ENCODE data around the gene DYNLRB2.

The DYNLRB2 gene

GRCh38 chr16:80556481-80556880 lies 15.7 kb downstream of the DYNLRB2 start:
- Histone ChIP-seq H3F3A (ENCODE audit: low read depth) (0 out of 2 replicates have a peak, but pooled peaks cover 3% of the 10 kb centered on the region), H3K4me3 (ENCODE audit: low read length, poor library complexity, severe bottlenecking) (no peak overlapping the region), H3K36me3 (ENCODE audit: insufficient read depth, low read length) (no peaks in the 10 kb centered on the region), H3K79me2 (ENCODE audit: insufficient read depth, low read length) (no peaks in the 10 kb centered on the region), H2AFZ (ENCODE audit: low read length) (no peak overlapping the region), H4K20me1 (ENCODE audit: insufficient read depth, low read length, poor library complexity, severe bottlenecking) (no peaks in the 10 kb centered on the region), H3K4me2 (ENCODE audit: low read depth, low read length, poor library complexity, severe bottlenecking) (no peak overlapping the region), H3K27me3 (ENCODE audit: insufficient read depth, low read length, poor library complexity, severe bottlenecking) (no peaks in the 10 kb centered on the region), H3K9me2 (replicated peaks; ENCODE audit: low read depth, low read length) (no peaks in the 10 kb centered on the region), H3K4me1 (ENCODE audit: insufficient read depth, low read length, poor library complexity, severe bottlenecking) (peaks cover 44% of the 10 kb centered on the region), H3K9ac (ENCODE audit: low read depth, low read length, poor library complexity, severe bottlenecking) (no peak overlapping the region), H3K9me3 (ENCODE audit: insufficient read depth, low read depth, low read length) (no peaks in the 10 kb centered on the region)
- TF ChIP-seq CTCF (conservative IDR thresholded peaks at IDR 0.05; ENCODE audit: low read length) (no peak), EZH2phosphoT487 (IDR thresholded peaks at IDR 0.05; ENCODE audit: borderline replicate concordance) (no peak)

GRCh38 chr16:80557037-80557436 lies 16.2 kb downstream of the DYNLRB2 start:
- Histone ChIP-seq H3K27me3 (ENCODE audit: insufficient read depth, low read length, poor library complexity, severe bottlenecking) (no peaks in the 10 kb centered on the region), H3F3A (ENCODE audit: low read depth) (0 out of 2 replicates have a peak, but pooled peaks cover 3% of the 10 kb centered on the region), H4K20me1 (ENCODE audit: insufficient read depth, low read length, poor library complexity, severe bottlenecking) (no peaks in the 10 kb centered on the region), H2AFZ (ENCODE audit: low read length) (no peak overlapping the region), H3K4me3 (ENCODE audit: low read length, poor library complexity, severe bottlenecking) (no peak overlapping the region), H3K9me2 (replicated peaks; ENCODE audit: low read depth, low read length) (no peaks in the 10 kb centered on the region), H3K4me2 (ENCODE audit: low read depth, low read length, poor library complexity, severe bottlenecking) (no peak overlapping the region), H3K36me3 (ENCODE audit: insufficient read depth, low read length) (no peaks in the 10 kb centered on the region), H3K9ac (ENCODE audit: low read depth, low read length, poor library complexity, severe bottlenecking) (no peak overlapping the region), H3K4me1 (ENCODE audit: insufficient read depth, low read length, poor library complexity, severe bottlenecking) (peaks cover 48% of the 10 kb centered on the region), H3K79me2 (ENCODE audit: insufficient read depth, low read length) (no peaks in the 10 kb centered on the region), H3K9me3 (ENCODE audit: insufficient read depth, low read depth, low read length) (no peaks in the 10 kb centered on the region)
- TF ChIP-seq CTCF (conservative IDR thresholded peaks at IDR 0.05; ENCODE audit: low read length) = no peak

- H3F3A ChIP-seq (ENCODE audit: low read depth) = peaks cover 7% of the 10 kb centered on the region; the same call in 1 of the 2 replicates
- no peaks in the 10 kb centered on the region for H3K9me2 ChIP-seq (replicated peaks; ENCODE audit: low read depth, low read length)
- H3K36me3 ChIP-seq (ENCODE audit: insufficient read depth, low read length) = no peaks in the 10 kb centered on the region
- H2AFZ ChIP-seq (ENCODE audit: low read length) = no peak overlapping the region
- no peaks in the 10 kb centered on the region for H3K9me3 ChIP-seq (ENCODE audit: insufficient read depth, low read depth, low read length)
- no peaks in the 10 kb centered on the region for H3K27me3 ChIP-seq (ENCODE audit: insufficient read depth, low read length, poor library complexity, severe bottlenecking)
- H3K4me1 ChIP-seq (ENCODE audit: insufficient read depth, low read length, poor library complexity, severe bottlenecking) = peaks cover 47% of the 10 kb centered on the region
- H4K20me1 ChIP-seq (ENCODE audit: insufficient read depth, low read length, poor library complexity, severe bottlenecking) = no peaks in the 10 kb centered on the region
- H3K79me2 ChIP-seq (ENCODE audit: insufficient read depth, low read length) = no peaks in the 10 kb centered on the region
- TF ChIP-seq CTCF (conservative IDR thresholded peaks at IDR 0.05; ENCODE audit: low read length) = no peak
- H3K4me2 ChIP-seq (ENCODE audit: low read depth, low read length, poor library complexity, severe bottlenecking) = no peak overlapping the region
- H3K4me3 ChIP-seq (ENCODE audit: low read length, poor library complexity, severe bottlenecking) = no peak overlapping the region
- no peak overlapping the region for H3K9ac ChIP-seq (ENCODE audit: low read depth, low read length, poor library complexity, severe bottlenecking)
Observed at GRCh38 chr16:80559369-80559768, 18.6 kb downstream of the DYNLRB2 start.
